Left lung (tissue), 10 donors: Measurements from ENCODE around the gene POF1B. TPM values are rescaled to one million over a fixed set of nuclear protein-coding genes. Genes with fewer than 3 reads are reported as not detected.

Experiments used
- ATAC-seq: fragments of 200-7000 bp; cut with Tn5 transposase; one replicate; pipeline ENCODE4 v1.9.1; 2020; ENCODE audit warnings: moderate library complexity
- DNase-seq, 4 donors: peaks; one replicate each; pipeline ENCODE4 v3.0.0-alpha.2; 2013 to 2020
- H3K27ac ChIP-seq, 2 donors: fragments of 200-600 bp; sonication (generic) in 1 of 2; one replicate each; pipeline versions ENCODE4 v1.5.0 to v1.8.0; 2020 to 2021
- H3K27me3 ChIP-seq, 2 donors: fragments of 200-600 bp; sonication (generic) in 1 of 2; one replicate each; pipeline versions ENCODE4 v1.5.0 to v1.8.0; 2020 to 2021
- H3K36me3 ChIP-seq, 2 donors: fragments of 200-600 bp; sonication (generic) in 1 of 2; one replicate each; pipeline versions ENCODE4 v1.5.0 to v1.8.0; 2020 to 2021
- H3K4me1 ChIP-seq, 2 donors: fragments of 200-600 bp; one replicate each; pipeline ENCODE4 v1.8.0; 2021
- H3K4me3 ChIP-seq, 2 donors: fragments of 200-600 bp; sonication (generic) in 1 of 2; one replicate each; pipeline versions ENCODE4 v1.5.0 to v1.8.0; 2020 to 2021; ENCODE audit warnings: mild to moderate bottlenecking in 1 of 2
- H3K9me3 ChIP-seq, 2 donors: fragments of 200-600 bp; sonication (generic) in 1 of 2; one replicate each; pipeline versions ENCODE4 v1.5.0 to v1.8.0; 2020 to 2021
- CTCF ChIP-seq, 2 donors: fragments of 200-600 bp; sonication (generic) in 1 of 2; IDR thresholded peaks; one replicate each; pipeline versions ENCODE4 v1.5.0 to v1.8.0; 2021; ENCODE audit warnings: antibody characterized with exemption in 2 of 2
- intact Hi-C, 2 donors: fragments of 100-400 bp; cut with DNase I; formaldehyde crosslinking; loops; one replicate each; pipeline versions ENCODE4 v1.11.2 to v1.14.2; 2022
- polyA plus RNA-seq, 6 donors: library from polyadenylated mRNA; unstranded; fragments of 120-200 nt; gene quantifications; one replicate each; pipeline ENCODE4 v1.2.1, GENCODE V29; 2013; ENCODE audit not compliant: insufficient read length in 6 of 6
- total RNA-seq, 2 donors: library from RNA; stranded (reverse); fragmentation: NEBNext Ultra II Directional; extraction: Animal tissue kit (Norgen Biotek cat#: 25700); gene quantifications; one replicate each; pipeline ENCODE4 v1.2.1, GENCODE V29; 2021
- donor health status: DM: no; HTN: yes; CAD: no.
- donor health status: DM: no; HTN: no; CAD: no.

The POF1B gene
- total and polyA plus RNA-seq, 8 donors = 0.17 to 1.6 (median 0.29) TPM

- Histone ChIP-seq H3K4me3 (peak overlapping the region in 1 of 2 donors; percentile 40), H3K36me3 (no peaks in the 10 kb centered on the region), H3K27ac (no peak overlapping the region), H3K4me1 (no peaks in the 10 kb centered on the region), H3K9me3 (no peaks in the 10 kb centered on the region), H3K27me3 (peaks cover 0 to 15% of the 10 kb centered on the region in 2 donors)
- DNase-seq (peak in 1 of 4 donors; percentile 2), ATAC-seq (no peak)
- no peak for TF ChIP-seq CTCF (IDR thresholded peaks at IDR 0.05)
- intact Hi-C loops = no loop called here
Measured at GRCh38 chrX:85243155-85243554, 136.3 kb downstream of the POF1B start.

Other genes with a start within 250 kb of the POF1B start
- gene SATL1, start 135.9 kb downstream of the POF1B start, total RNA-seq = not detected
- gene SATL1, start 135.9 kb downstream of the POF1B start, polyA plus RNA-seq = under 1 TPM; 0.37 to 0.66 (median 0.51) TPM
- 1 to 10 TPM in 1 of 2 donors, under 1 TPM in 1; 0.97 to 2.9 TPM for gene ZNF711, start 135.7 kb downstream of the POF1B start, total RNA-seq
- gene ZNF711, start 135.7 kb downstream of the POF1B start, polyA plus RNA-seq = 10 to 100 TPM; 69.6 to 85.6 (median 81.5) TPM